GM11168 (cell line): ENCODE results near the gene CHD2.

Experiments
- in situ Hi-C: fragments of 300-500 bp; cut with MboI; formaldehyde crosslinking; loops from one replicate; pipeline ENCODE4 v1.12.0; 2022; ENCODE audit warnings: low sequenced_read_pairs; ENCODE audit not compliant: unreplicated experiment

The CHD2 gene

GRCh38 chr15:92924216-92924615 lies 24.1 kb downstream of the CHD2 start:
- in situ Hi-C loops = no loop called here

GRCh38 chr15:92925454-92925853 lies 25.3 kb downstream of the CHD2 start:
- in situ Hi-C loops = no loop called here

GRCh38 chr15:92928225-92928750 lies 28.2 kb downstream of the CHD2 start:
- in situ Hi-C loops = no loop called here

- in situ Hi-C loops = no loop called here
Observed at GRCh38 chr15:92929002-92929401, 28.9 kb downstream of the CHD2 start.

- in situ Hi-C loops = no loop called here
Observed at GRCh38 chr15:92930054-92930621, 30.0 kb downstream of the CHD2 start.

GRCh38 chr15:92930776-92931175 lies 30.7 kb downstream of the CHD2 start:
- in situ Hi-C loops = no loop called here

- in situ Hi-C loops = no loop called here
Observed at GRCh38 chr15:92932946-92933649, 33.0 kb downstream of the CHD2 start.

- in situ Hi-C loops = no loop called here
Observed at GRCh38 chr15:92933831-92934230, 33.7 kb downstream of the CHD2 start.

GRCh38 chr15:92934716-92935115 lies 34.6 kb downstream of the CHD2 start:
- in situ Hi-C loops = no loop called here

- in situ Hi-C loops = no loop called here
Observed at GRCh38 chr15:92936138-92936537, 36.0 kb downstream of the CHD2 start.

- in situ Hi-C loops = no loop called here
Observed at GRCh38 chr15:92936693-92937092, 36.6 kb downstream of the CHD2 start.

GRCh38 chr15:92937901-92938300 lies 37.8 kb downstream of the CHD2 start:
- in situ Hi-C loops = no loop called here

GRCh38 chr15:92938387-92938786 lies 38.3 kb downstream of the CHD2 start:
- in situ Hi-C loops = no loop called here

GRCh38 chr15:92941668-92942067 lies 41.5 kb downstream of the CHD2 start:
- in situ Hi-C loops = no loop called here

GRCh38 chr15:92942706-92943105 lies 42.6 kb downstream of the CHD2 start:
- in situ Hi-C loops = no loop called here

GRCh38 chr15:92943581-92943980 lies 43.5 kb downstream of the CHD2 start:
- in situ Hi-C loops = no loop called here

GRCh38 chr15:92944946-92945521 lies 44.9 kb downstream of the CHD2 start:
- in situ Hi-C loops = no loop called here

GRCh38 chr15:92947071-92947730 lies 47.1 kb downstream of the CHD2 start:
- in situ Hi-C loops = no loop called here

GRCh38 chr15:92949604-92950249 lies 49.6 kb downstream of the CHD2 start:
- in situ Hi-C loops = no loop called here

- in situ Hi-C loops = no loop called here
Observed at GRCh38 chr15:92951800-92952457, 51.8 kb downstream of the CHD2 start.
